ENCODE data around the gene COL9A3.
A peak's percentile ranks its signal among the peaks of the same experiment; 100 is the strongest.

COL9A3 gene

DNA sequence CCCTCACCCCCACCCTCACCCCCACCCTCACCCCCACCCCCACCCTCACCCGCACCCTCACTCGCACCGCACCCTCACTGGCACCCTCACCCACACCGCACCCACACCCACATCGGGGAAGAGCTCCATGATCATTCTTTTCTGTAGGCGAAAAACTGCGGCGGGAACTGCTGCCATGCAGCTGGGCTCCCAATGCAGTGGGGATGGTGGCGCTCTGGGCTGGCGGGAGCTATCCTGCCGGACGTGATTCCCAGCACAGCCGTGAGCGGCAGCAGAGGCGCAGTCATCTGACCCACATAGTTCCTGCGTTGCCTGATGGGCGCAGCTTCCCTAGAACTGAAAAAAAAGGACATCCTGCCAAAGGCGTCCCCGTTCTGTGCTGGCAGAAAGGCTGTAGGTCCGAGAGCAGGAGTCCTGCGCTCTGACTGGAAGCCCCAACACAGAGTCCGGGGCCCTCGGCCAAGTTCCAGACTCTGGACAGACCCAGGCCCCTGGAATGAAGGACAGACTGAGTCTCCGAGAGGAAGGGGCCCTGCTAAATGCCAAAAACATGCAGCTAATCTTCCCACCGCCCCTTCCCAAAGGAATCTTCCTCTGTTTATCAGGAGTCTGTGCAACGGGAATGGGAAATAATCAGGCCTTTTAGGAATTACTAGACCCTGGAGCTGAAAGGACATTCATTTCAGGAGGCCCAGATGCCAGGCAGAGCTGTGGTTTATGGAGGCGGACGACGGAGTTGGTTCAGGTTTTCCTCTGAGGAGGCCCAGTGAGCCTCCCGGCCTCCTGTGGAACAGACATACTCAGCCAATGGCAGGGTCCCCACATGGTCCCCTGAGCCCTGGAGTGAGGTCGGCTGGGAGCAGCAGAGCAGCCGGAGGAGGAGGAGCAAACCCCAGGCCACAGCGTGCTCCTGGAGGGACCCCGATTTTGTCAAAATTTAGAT lies 58.8 kb downstream of the COL9A3 start:
- Histone ChIP-seq H3K36me3 (ENCODE audit: low read depth) (0 out of 2 replicates have a peak, but pooled peaks cover 4% of the 10 kb centered on the region), H3K27me3 (ENCODE audit: insufficient read depth, poor library complexity, severe bottlenecking) (no peaks in the 10 kb centered on the region), H3K27ac (ENCODE audit: poor library complexity, severe bottlenecking) (peak overlapping the region; percentile 19), H3K9me3 (ENCODE audit: severe bottlenecking) (no peaks in the 10 kb centered on the region), H3K4me3 (ENCODE audit: severe bottlenecking) (no peak overlapping the region), H3K4me1 (ENCODE audit: insufficient read depth, poor library complexity, severe bottlenecking) (peaks cover 12% of the 10 kb centered on the region)
- ATAC-seq (ENCODE audit: low read depth) (peak; percentile 92), DNase-seq (ENCODE audit: low spot score) (peak; percentile 95)
- peak; percentile 72 for TF ChIP-seq CTCF (IDR thresholded peaks at IDR 0.05; ENCODE audit: poor library complexity, severe bottlenecking)

DNA sequence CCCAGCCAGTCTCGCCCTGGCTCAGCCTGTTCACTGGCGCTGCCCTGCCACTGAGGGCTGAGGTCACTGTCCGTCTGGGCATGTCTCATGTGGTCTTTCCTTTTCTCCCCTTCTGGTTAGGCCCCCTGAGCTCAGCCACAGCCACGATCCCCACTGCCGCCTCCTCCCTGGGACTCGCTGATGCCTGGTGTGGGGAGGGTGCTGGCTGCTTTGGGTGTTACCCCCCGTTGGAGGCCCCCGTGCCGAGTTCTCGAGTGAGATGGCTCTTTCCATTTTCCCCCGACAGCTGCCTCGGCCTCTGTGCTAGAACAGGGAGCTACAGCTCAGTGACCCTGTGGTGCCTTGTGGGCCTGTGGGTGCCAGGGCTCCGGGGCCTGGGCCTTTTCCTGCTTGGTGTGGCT lies 59.7 kb downstream of the COL9A3 start:
- no peak overlapping the region for H3K4me3 ChIP-seq (ENCODE audit: severe bottlenecking)
- H3K27ac ChIP-seq (ENCODE audit: poor library complexity, severe bottlenecking): no peak overlapping the region
- no peaks in the 10 kb centered on the region for H3K27me3 ChIP-seq (ENCODE audit: insufficient read depth, poor library complexity, severe bottlenecking)
- peak; percentile 8; the same call in 2 of the 3 replicates for ATAC-seq (ENCODE audit: low read depth)
- 0 out of 2 replicates have a peak, but pooled peaks cover 4% of the 10 kb centered on the region for H3K36me3 ChIP-seq (ENCODE audit: low read depth)
- DNase-seq (ENCODE audit: low spot score): no peak
- peaks cover 12% of the 10 kb centered on the region for H3K4me1 ChIP-seq (ENCODE audit: insufficient read depth, poor library complexity, severe bottlenecking)
- no peaks in the 10 kb centered on the region for H3K9me3 ChIP-seq (ENCODE audit: severe bottlenecking)
- no peak for TF ChIP-seq CTCF (IDR thresholded peaks at IDR 0.05; ENCODE audit: poor library complexity, severe bottlenecking)

DNA sequence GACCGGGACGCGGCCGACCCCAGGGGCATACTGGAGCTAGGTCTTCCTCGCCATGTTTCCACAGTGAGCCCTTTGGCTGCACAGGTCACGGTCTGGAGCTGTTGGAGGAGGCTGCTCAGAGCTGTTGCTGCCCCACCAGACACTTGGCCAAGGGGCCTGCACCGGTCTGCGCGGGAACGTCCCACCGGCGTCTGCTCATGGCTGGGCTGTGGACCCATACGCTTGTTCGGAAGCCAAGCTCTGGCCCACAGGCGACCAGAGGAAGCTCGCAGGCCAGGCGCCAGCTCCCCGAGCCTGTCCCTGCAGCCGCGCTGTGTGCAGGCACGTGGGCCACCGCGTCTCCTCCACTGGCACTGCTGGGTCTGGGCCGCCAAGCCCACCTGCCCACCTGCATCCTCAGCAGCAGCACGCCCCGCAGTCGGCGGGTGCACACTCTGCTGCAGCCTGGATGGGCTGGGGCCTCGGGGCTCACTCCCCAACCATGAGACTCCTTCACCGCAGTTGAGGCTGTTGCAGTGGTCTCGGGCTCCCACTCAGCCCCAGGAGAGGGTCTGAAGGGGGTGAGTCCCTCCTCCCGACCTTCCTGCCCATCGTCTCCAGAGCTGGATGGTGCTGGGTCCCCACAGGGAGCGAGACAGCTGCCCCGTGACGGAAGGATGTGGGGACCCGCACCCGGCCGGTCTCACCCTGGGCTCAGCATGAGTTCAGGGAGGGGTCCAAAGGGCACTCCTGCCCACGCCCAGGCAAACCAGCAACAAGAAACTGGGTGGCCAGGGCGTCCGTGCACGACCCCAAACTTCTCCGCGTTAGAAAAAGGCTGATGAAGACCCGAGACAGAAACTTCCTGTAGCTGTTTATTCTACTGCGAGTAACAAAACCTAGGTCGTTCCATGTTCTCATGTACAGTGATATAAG lies 60.3 kb downstream of the COL9A3 start:
- TF ChIP-seq CTCF (IDR thresholded peaks at IDR 0.05; ENCODE audit: poor library complexity, severe bottlenecking): no peak
- ATAC-seq (ENCODE audit: low read depth) (no peak), DNase-seq (ENCODE audit: low spot score) (peak; percentile 87)
- Histone ChIP-seq H3K4me1 (ENCODE audit: insufficient read depth, poor library complexity, severe bottlenecking) (peaks cover 12% of the 10 kb centered on the region), H3K9me3 (ENCODE audit: severe bottlenecking) (no peaks in the 10 kb centered on the region), H3K36me3 (ENCODE audit: low read depth) (0 out of 2 replicates have a peak, but pooled peaks cover 4% of the 10 kb centered on the region), H3K27me3 (ENCODE audit: insufficient read depth, poor library complexity, severe bottlenecking) (no peaks in the 10 kb centered on the region), H3K4me3 (ENCODE audit: severe bottlenecking) (no peak overlapping the region), H3K27ac (ENCODE audit: poor library complexity, severe bottlenecking) (no peak overlapping the region)

DNA sequence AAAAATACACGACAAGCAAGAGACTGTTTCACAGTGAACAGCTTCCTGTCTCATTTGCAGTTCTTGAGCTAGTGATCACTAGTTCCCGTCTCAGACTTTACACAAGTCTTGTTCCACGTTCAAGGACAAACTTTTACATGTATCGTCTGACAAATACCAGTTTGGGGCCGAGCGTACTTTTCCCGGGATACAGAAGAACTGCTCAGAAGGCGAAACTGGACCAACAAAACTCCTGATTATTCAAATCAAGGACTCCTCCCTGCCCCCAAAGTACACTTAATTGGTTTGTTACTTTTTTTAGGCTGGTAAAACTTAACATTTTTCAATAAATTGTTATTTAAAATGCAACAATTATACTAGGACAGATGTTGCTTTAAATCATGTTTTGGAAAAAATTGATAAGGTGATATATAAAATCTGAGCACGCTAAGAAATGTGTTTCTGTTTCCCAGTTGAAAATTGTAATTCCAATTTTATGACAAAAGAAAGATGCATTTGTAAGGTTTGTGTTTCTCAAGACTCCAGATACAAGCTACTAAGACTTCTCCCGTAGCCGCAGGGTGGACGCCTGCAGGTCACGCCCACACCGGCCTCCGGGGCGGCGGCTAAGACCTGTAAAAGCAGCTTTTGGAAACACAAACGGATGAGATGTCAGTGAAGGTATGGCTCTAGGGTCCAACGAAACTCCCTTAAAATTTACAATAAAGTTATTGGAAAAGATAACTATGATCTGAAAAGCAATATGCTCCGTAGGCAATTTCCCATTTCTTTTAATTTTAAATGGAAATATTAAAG lies 61.6 kb downstream of the COL9A3 start:
- no peak for TF ChIP-seq CTCF (IDR thresholded peaks at IDR 0.05; ENCODE audit: poor library complexity, severe bottlenecking)
- peaks cover 12% of the 10 kb centered on the region for H3K4me1 ChIP-seq (ENCODE audit: insufficient read depth, poor library complexity, severe bottlenecking)
- ATAC-seq (ENCODE audit: low read depth) (no peak), DNase-seq (ENCODE audit: low spot score) (no peak)
- H3K27me3 ChIP-seq (ENCODE audit: insufficient read depth, poor library complexity, severe bottlenecking): no peaks in the 10 kb centered on the region
- no peak overlapping the region for H3K27ac ChIP-seq (ENCODE audit: poor library complexity, severe bottlenecking)
- no peaks in the 10 kb centered on the region for H3K9me3 ChIP-seq (ENCODE audit: severe bottlenecking)
- H3K4me3 ChIP-seq (ENCODE audit: severe bottlenecking): no peak overlapping the region
- 0 out of 2 replicates have a peak, but pooled peaks cover 4% of the 10 kb centered on the region for H3K36me3 ChIP-seq (ENCODE audit: low read depth)

All from RWPE2 (cell line).